GM21717 (cell line): ENCODE measurements around the gene ABR.
"Not testable (repeated sequence)": the region's sequence is repeated elsewhere in the genome, so short reads cannot be mapped to it uniquely, and the experiment has no call there.

Experiments
- ATAC-seq: cut with Tn5 transposase; IDR thresholded peaks from one replicate; pipeline ENCODE4 v1.9.1; 2021; ENCODE audit warnings: mild to moderate bottlenecking, moderate library complexity; ENCODE audit not compliant: unreplicated experiment

ABR gene

GRCh38 chr17:1122533-1123392, 57.0 kb downstream of the ABR start:
- ATAC-seq: no peak

- not testable (repeated sequence) for ATAC-seq
Measured at GRCh38 chr17:1121442-1121817, 58.4 kb downstream of the ABR start.

DNA sequence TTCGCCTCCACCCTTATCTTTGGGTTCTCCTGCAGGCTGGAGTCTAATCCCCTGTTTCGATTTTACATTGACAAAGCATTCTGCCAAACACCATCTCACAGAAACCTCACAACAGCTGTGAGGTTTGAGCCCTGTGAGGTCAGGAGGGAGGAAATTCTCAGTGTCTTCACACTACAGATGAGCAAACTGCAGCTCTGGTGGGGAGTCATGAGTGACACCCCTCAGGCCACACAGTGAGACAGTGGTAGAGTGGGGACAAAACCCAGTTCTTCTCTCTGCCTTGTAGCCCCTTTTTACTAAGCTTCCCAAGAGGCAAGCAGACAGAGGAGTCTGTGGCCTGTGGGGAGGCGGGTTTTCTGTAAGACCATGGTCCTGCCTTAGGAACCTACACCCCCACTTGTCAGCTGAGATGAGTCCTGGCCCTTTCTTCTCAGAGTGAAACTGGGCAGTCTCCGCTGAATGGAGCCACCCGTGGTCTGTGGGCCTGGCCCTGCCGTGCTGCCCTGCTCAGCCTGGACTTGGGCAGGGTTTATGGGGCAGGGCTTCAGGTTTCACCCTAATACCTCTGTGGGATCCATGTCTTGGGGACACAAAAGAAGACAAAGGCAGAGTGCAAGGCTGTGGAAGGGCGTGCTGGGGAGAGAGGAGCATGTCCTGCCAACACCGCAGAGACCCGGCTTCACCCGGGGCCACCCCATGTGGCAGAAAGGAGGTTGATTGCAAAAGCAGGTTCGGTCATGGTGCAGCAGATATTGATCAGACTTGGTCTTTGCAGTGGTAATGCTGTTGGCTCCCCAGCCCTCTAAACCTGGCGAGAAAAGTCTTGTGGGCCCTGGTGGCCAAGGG, 59.0 kb downstream of the ABR start:
- no peak for ATAC-seq

DNA sequence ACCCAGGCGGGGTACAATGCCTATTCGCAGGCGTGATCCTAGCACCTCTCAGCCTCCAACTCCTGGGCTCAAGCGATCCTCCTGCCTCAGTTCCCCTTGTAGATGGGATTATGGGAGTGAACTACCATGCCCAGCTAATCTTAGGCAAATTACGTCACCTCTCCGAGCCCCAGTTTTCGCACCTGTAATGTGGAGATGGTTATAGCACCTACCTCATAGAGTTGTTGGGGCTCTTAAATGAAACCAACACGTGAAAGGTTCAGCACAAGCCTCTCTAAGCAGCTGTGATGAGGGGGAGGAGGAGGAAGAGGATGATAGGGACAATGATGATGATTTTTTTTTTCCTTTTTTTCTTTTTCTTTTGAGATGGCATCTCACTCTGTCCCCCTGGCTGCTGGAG, 59.9 kb downstream of the ABR start:
- no peak for ATAC-seq

DNA sequence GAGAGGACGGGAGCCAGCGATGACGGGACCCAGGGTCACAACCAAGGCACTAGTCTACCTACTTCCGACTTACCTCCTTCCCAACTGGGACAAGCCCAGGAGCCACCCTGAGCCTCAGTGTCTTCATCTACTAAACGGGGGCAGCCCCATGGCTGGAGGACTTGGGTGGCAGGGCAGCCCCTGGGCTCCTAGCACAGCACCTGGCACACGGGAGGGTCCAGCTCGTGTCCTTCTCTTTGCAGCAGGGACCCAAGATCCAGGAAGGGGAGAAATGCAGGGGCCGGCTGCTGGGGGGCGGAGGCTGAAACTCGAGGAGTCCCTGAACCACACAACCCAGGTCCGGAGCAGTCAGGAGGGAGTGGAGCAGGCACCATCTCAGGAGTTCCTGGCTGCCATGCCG, 63.2 kb downstream of the ABR start:
- no peak for ATAC-seq

GRCh38 chr17:1112875-1113274, 66.9 kb downstream of the ABR start:
- no peak for ATAC-seq

DNA sequence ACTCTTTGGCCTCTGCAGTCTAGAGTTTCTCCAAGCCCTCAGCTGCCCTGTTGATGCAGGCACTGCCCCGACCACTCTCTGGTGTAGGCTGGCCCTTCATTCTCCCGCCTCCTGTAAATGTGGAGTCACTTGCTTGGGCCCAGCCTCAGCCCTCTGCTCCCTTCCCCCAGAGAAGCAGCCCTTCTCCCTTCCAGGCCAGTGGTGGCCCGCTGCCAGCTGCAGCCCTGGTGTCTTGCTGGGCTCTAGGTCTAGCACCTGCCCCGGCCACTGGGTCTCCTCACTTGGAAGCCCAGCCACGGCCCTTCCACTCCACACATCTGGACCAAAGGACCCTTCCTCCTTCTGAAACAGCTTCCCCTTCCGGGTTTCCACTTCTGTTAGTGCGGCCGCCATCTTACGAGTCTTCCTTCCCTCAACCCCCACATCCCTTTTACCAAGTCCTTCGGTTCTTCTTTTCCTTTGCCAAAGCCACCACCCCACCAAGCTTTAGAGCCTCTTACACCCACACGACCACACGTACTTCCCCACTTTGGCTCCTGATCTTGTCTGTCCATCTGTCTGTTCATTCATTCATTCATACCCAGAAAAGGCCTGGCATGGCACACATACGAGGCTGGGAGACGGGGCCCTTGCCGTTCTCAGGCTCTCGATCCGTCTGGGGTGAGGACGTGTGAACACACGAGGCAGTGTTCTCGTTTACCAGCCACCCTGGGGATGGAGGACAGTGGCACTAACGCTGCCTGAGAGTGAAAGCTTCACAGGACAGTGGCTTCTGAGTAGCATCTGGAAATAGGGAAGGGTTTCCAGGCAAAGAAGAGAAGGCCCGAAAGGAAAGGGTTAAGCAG, 68.0 kb downstream of the ABR start:
- ATAC-seq: no peak

- no peak for ATAC-seq
Measured at GRCh38 chr17:1110862-1111598, 68.8 kb downstream of the ABR start.

DNA sequence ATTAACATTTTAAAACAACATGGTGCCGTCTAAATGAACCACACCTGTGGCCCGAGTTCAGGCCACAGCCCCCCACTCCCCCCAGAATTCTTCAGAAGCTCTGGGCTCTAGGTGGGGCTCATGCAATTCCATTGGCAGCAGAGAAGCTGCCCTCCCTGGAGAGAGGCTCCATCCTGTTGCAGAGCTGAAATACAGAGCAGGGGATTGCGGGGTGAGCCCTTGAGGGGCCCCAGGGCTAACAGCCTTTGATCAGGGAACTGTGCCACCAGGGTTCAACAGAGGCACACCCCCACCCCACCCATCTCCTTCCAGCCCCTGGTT, 69.3 kb downstream of the ABR start:
- no peak for ATAC-seq

DNA sequence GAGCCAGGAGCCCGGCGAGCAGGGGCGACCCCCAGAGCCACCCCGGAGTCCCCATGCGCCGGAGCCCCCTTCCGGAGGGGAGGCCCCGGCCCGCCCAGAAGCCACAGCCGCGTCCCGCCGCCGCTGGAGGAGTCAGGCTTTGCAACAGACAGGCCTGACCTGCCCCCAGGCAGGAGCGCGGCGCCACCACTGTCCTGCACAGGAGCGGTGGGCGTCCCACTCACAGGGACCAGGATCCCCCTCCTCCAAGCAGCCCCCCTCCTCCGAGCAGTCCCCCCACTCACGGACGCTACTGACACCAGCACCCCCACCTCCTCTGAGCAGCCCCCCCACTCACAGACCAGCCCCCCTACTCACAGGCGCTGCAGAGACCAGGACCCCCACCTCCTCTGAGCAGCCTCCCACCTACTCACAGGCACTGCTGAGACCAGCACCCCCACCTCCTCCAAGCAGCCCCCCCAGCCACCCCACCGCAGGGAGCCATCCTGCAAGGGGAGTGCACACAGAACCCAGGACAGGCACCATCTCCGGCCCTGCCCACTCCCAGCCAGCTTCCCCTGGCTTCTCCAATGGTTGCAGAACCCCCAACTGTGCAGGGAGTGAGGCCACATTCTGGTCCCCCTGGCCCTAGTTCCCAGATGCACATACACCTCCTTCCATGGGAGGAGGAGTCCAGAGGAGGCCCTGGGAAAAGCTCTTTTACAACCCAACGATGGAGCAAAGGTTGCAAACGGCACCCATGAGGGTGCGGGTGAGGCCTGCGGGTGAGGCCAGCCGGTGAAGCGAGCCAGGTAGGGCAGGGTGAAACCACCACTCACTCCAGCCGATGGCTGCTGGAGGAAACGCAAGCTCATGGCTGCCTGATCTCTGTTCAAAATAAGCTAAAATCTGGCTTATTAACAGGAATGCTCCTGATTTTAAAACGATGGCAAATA, 69.9 kb downstream of the ABR start:
- ATAC-seq: no peak

- ATAC-seq: no peak
Measured at GRCh38 chr17:1108765-1109605, 70.8 kb downstream of the ABR start.

- no peak for ATAC-seq
Measured at GRCh38 chr17:1108478-1108764, 71.4 kb downstream of the ABR start.

- ATAC-seq: no peak
Measured at GRCh38 chr17:1107777-1108477, 71.9 kb downstream of the ABR start.

DNA sequence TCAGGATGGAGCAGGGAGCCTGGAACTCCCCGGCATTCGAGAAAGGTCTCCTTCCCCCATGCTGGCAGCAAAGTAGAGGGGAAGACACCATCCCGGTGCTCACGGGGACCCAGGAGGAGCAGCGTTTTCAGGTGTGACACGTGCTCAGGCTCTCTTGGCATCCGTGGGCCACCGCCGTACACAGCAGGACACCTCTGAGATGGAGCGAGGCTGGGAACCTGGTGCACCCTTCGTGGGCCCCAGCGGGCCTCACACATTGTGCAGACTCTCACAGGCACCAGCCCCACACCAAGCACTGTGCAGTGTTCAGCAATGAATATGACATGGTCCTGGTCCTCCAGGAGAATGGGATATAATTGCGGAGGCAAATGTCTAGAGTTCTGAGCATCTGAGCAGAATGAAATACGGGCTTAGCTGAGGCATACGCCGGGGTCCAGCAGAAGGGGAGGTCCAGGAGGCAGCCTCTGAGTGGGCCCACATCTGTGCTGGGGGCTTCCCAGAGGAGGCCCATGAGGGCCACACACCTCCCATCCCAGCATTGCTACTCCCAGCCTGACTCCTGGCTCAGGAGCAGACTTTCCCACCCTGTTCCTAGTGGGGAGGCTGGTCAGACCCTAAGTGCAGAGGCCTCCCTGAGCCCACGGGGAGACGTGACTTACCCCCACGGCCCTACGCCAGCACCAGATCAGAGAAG, 72.6 kb downstream of the ABR start:
- no peak for ATAC-seq

GRCh38 chr17:1104222-1104621, 75.6 kb downstream of the ABR start:
- no peak for ATAC-seq

GRCh38 chr17:1100382-1100781, 79.4 kb downstream of the ABR start:
- no peak for ATAC-seq

DNA sequence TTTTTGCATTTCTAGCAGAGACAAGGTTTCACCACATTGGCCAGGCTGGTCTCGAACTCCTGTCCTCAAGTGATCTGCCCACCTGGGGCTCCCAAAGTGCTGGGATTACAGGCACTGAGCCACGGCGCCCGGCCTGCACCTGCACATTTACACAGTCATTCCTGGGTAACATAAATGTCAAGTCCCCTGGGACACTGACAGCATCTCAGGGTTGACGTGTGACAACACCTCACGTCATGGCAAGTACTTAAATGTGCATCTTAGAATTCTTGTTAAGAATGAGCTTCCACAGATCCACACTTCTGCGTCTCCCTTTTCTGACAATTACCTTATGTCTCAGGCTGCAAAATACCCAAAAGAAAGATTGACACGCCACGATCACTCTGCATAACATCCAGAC, 80.5 kb downstream of the ABR start:
- ATAC-seq: no peak
